Progenitor cell of endocrine pancreas (in vitro differentiated cells): ENCODE measurements around the gene AVPR1A. TPM values are rescaled to one million over a fixed set of nuclear protein-coding genes. Genes with fewer than 3 reads are reported as not detected.
A peak's percentile ranks its signal among the peaks of the same experiment; 100 is the strongest.

ENCODE experiments used
- DNase-seq: peaks from one replicate; pipeline ENCODE4 v3.0.0; 2021; ENCODE audit warnings: low spot score; ENCODE audit not compliant: unreplicated experiment
- H3K27ac Mint-ChIP-seq: 2 replicates; pipeline ENCODE4 v1.8.0; 2021; ENCODE audit warnings: mild to moderate bottlenecking, moderate library complexity, mixed read lengths
- H3K27me3 Mint-ChIP-seq: 2 replicates; pipeline ENCODE4 v1.8.0; 2021; ENCODE audit warnings: mixed read lengths
- H3K36me3 Mint-ChIP-seq: 2 replicates; pipeline ENCODE4 v1.8.0; 2022; ENCODE audit warnings: mixed read lengths; ENCODE audit not compliant: insufficient read depth
- H3K4me1 Mint-ChIP-seq: 2 replicates; pipeline ENCODE4 v1.8.0; 2021; ENCODE audit warnings: low read depth, mixed read lengths
- H3K4me3 Mint-ChIP-seq: 2 replicates; pipeline ENCODE4 v1.8.0; 2021; ENCODE audit warnings: low read depth, mild to moderate bottlenecking, moderate library complexity, mixed read lengths
- H3K9me3 Mint-ChIP-seq: 2 replicates; pipeline ENCODE4 v1.8.0; 2021; ENCODE audit warnings: low read depth, mixed read lengths
- CTCF ChIP-seq: fragments of 200-600 bp; sonication (generic); IDR thresholded peaks from one replicate; pipeline ENCODE4 v1.5.0; 2021; ENCODE audit warnings: antibody characterized with exemption, mild to moderate bottlenecking; ENCODE audit not compliant: unreplicated experiment
- total RNA-seq: library from RNA; stranded (reverse); gene quantifications from 2 replicates; pipeline ENCODE4 v1.2.1, GENCODE V29; 2021

The AVPR1A gene
- total RNA-seq, 1 donor from 2014 or later, result not detected

GRCh38 chr12:63151623-63152320 is 771 bp upstream of the AVPR1A start:
- peak; percentile 84 for TF ChIP-seq CTCF
- DNase-seq, result peak; percentile 34
- H3K4me1 Mint-ChIP-seq, result peaks cover 12% of the 10 kb centered on the region
- no peak overlapping the region for H3K27ac Mint-ChIP-seq
- no peaks in the 10 kb centered on the region for H3K36me3 Mint-ChIP-seq
- peak overlapping the region; percentile 60 for H3K4me3 Mint-ChIP-seq
- peaks cover 70% of the 10 kb centered on the region for H3K27me3 Mint-ChIP-seq
- H3K9me3 Mint-ChIP-seq, result peaks cover 8% of the 10 kb centered on the region

GRCh38 chr12:63149909-63150712 is 890 bp downstream of the AVPR1A start:
- peak overlapping the region; percentile 58 for H3K4me3 Mint-ChIP-seq
- no peak overlapping the region for H3K27ac Mint-ChIP-seq
- no peak for TF ChIP-seq CTCF
- peaks cover 12% of the 10 kb centered on the region for H3K4me1 Mint-ChIP-seq
- H3K36me3 Mint-ChIP-seq, result no peaks in the 10 kb centered on the region
- H3K9me3 Mint-ChIP-seq, result peaks cover 8% of the 10 kb centered on the region
- peaks cover 83% of the 10 kb centered on the region for H3K27me3 Mint-ChIP-seq
- peak; percentile 10 for DNase-seq

GRCh38 chr12:63144556-63144955 is 6.4 kb downstream of the AVPR1A start:
- Mint-ChIP-seq H3K36me3 (no peaks in the 10 kb centered on the region), H3K9me3 (peaks cover 5% of the 10 kb centered on the region), H3K27me3 (peaks cover 65% of the 10 kb centered on the region), H3K4me1 (no peaks in the 10 kb centered on the region), H3K4me3 (no peak overlapping the region), H3K27ac (no peak overlapping the region)
- TF ChIP-seq CTCF, result no peak
- no peak for DNase-seq

- Mint-ChIP-seq H3K9me3 (peaks cover 6% of the 10 kb centered on the region), H3K4me1 (peaks cover 13% of the 10 kb centered on the region), H3K27ac (no peak overlapping the region), H3K4me3 (no peak overlapping the region), H3K36me3 (no peaks in the 10 kb centered on the region), H3K27me3 (peaks cover 38% of the 10 kb centered on the region)
- TF ChIP-seq CTCF, result no peak
- DNase-seq, result no peak
These were observed 12.5 kb downstream of the AVPR1A start for GRCh38 chr12:63138488-63138887.

GRCh38 chr12:63133981-63134380 is 17.0 kb downstream of the AVPR1A start:
- Mint-ChIP-seq H3K27me3 (peaks cover 56% of the 10 kb centered on the region), H3K36me3 (no peaks in the 10 kb centered on the region), H3K27ac (no peak overlapping the region), H3K4me1 (peaks cover 12% of the 10 kb centered on the region), H3K9me3 (peaks cover 4% of the 10 kb centered on the region), H3K4me3 (no peak overlapping the region)
- DNase-seq, result no peak
- TF ChIP-seq CTCF, result no peak
